ENCODE measurements around the gene USP6NL.

The USP6NL gene

DNA sequence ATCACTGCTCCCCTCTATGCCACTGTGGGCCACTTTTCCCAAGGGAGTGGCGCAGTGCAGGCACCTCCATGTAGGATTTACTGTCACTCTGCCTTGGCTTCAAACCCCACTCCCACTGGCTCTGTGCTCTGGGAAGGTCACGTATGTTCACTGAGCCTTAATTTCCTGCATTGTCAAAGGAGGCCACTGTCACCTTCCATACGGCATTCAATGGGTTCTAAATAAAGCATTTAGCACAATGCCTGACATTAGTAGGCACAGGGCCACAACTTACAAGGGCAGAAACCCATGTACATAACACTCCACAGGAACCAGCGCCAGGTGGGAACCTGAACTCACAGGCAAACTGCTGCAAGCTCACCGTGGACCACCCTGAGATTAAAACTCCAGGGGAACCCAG lies 196.4 kb downstream of the USP6NL start:
- no peak for DNase-seq (ENCODE audit: low read depth)

DNA sequence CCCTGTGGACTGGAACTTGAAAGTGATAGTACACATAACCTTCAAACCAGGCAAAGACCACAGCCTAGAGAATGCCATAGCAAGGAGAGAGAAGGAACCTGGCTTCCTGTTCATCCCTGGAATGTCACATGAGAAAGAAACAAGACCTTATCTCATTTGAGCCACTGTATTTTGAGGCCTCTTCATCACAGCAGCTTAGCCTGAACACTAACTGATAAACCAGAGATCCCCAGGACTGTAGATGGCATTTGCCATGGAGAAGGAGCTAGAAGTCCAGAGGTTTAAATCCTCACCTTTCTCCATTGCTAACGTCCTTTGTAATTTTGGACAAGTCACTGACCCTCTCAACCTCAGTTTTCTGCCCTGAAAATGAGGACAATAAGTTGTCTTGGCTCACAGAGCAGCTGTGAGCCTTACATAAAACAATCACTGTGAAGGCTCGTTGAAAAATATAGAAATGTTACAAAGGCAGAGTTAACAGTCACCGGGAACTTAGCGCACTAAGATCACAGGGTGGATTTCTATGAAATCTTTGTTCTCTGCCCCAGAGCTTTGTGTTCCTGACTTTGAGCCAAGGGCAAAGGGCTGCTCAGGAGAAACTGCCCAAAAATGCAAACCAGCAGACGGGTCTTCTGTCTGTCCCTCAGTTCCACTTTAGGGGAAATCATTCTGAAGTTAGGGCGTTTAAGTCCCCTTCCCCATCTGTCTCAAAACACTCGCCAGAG lies 197.0 kb downstream of the USP6NL start:
- no peak for DNase-seq (ENCODE audit: low read depth)

DNA sequence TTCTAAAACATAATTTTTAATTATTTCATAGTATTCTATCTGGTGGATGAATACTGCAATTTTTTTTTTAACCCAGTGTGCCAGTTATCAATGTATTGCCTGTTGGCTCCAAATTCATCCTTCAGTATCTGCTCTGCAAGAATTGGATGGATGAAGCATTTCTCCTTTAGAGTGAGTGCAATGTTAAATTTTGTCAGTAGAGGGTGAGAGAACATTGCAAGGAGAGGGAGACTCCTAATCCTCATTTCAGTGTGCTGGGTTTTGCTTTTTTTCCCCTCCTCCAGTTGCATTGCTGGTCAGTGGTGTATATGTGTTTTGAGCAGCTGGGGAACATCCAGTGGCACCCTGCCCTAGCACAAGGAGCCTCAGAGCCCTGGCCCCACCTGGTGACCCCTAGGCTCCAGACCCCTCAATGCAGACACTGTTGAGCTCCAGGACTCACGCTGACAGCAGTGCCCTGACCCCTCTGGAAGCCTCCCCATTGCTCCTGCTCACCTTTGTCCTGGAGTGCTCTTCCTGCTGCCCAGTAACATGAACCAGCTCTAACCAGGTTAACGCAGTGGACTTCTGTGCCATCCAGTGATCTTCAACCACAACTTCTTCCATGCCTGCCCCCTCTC lies 199.4 kb downstream of the USP6NL start:
- no peak for DNase-seq (ENCODE audit: low read depth)

- no peak for DNase-seq (ENCODE audit: low read depth)
These were observed 202.1 kb downstream of the USP6NL start for GRCh38 chr10:11409357-11409756.

- DNase-seq (ENCODE audit: low read depth), result no peak
These were observed 203.5 kb downstream of the USP6NL start for GRCh38 chr10:11407939-11408338.

- DNase-seq (ENCODE audit: low read depth), result no peak
These were observed 204.7 kb downstream of the USP6NL start for GRCh38 chr10:11406746-11407145.

DNA sequence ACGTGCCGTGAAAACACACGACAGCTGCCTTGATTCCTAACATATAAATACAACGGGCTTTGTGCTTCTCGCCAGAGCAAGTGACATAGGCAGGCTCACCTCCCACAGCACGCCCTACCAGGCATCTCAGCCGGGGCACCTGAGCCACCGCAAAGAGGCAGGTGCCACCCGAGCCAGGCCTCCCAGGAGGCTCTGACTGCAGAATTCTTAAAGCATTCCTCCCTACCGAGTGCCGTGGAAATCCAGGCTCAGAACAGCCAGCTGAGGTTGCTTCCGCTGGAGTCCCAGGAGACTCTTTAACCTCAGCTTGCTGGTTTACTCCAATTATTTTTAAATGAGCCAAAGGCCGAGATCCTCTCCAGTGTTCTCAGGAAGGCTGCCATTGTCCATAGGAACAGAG lies 206.5 kb downstream of the USP6NL start:
- DNase-seq (ENCODE audit: low read depth), result no peak

Data from activated T-cell treated with anti-CD3 and anti-CD28 coated beads for 48 hours (primary cell).